Prostate gland (tissue), 2 donors: ENCODE measurements around the gene EYA4. TPM values are rescaled to one million over a fixed set of nuclear protein-coding genes. Genes with fewer than 3 reads are reported as not detected.

Experiments
- DNase-seq: peaks from one replicate; pipeline ENCODE4 v3.0.0-alpha.2; 2019; ENCODE audit warnings: low spot score
- H3K27ac ChIP-seq, 2 donors: fragments of 200-600 bp; sonication (generic); 2 replicates each; pipeline ENCODE4 v1.5.1; 2017 to 2019
- H3K27me3 ChIP-seq: fragments of 200-600 bp; sonication (generic); replicated peaks from 2 replicates; pipeline ENCODE4 v1.5.1; 2019; ENCODE audit not compliant: insufficient read depth
- H3K36me3 ChIP-seq, 2 donors: fragments of 200-600 bp; sonication (generic); 1 replicate in 1 of 2; 2 replicates in 1 of 2; pipeline versions ENCODE4 v1.5.1 to v1.8.1; 2017 to 2019
- H3K4me1 ChIP-seq: fragments of 200-600 bp; sonication (generic); replicated peaks from 2 replicates; pipeline ENCODE4 v1.5.1; 2019
- H3K4me3 ChIP-seq, 2 donors: fragments of 200-600 bp; sonication (generic); 2 replicates each; pipeline ENCODE4 v1.5.1; 2017 to 2019
- H3K9me3 ChIP-seq: fragments of 200-600 bp; sonication (generic); 2 replicates; pipeline ENCODE4 v1.5.1; 2017
- POLR2A ChIP-seq: fragments of 450-650 bp; IDR thresholded peaks from one replicate; pipeline ENCODE4 v1.6.1; 2016; ENCODE audit warnings: antibody characterized with exemption, mild to moderate bottlenecking
- POLR2AphosphoS5 ChIP-seq: sonication (generic); formaldehyde crosslinking; IDR thresholded peaks from one replicate; pipeline ENCODE4 v1.6.1; 2017; ENCODE audit warnings: antibody characterized with exemption
- WGBS: methylation state at CpG from one replicate; pipeline ENCODE4 v1.1.5; 2018; 5-methylcytosine and 5-hydroxymethylcytosine counted together
- intact Hi-C: fragments of 100-400 bp; cut with DNase I; formaldehyde crosslinking; loops from one replicate; pipeline ENCODE4 v1.14.2; 2022
- total RNA-seq, 2 donors: library from RNA; depleted of rRNA; stranded (reverse); fragments of >200 nt; gene quantifications; one replicate each; pipeline ENCODE4 v1.1.0, GENCODE V29; 2016
- TF ChIP-seq, protein P1 (sequence below), 4 experiments: fragments of 200-600 bp in 2 of 4; fragments of 450-650 bp in 2 of 4; sonication (generic) in 2 of 4; IDR thresholded peaks; 1 replicate in 3 of 4; 2 replicates in 1 of 4; pipeline ENCODE4 v1.5.1; 2016 to 2019; ENCODE audit warnings: antibody characterized with exemption in 4 of 4, mild to moderate bottlenecking in 2 of 4, moderate library complexity in 2 of 4

Gene EYA4
- total RNA-seq, 2 donors from 2014 or later: 4.1 to 7.3 TPM

- 15% methylated on average over 2 of the region's 2 CpGs for WGBS
- H3K36me3 ChIP-seq: no peaks in the 10 kb centered on the region
- DNase-seq: no peak
- no peak overlapping the region for H3K27ac ChIP-seq
- no peaks in the 10 kb centered on the region for H3K27me3 ChIP-seq
- no peaks in the 10 kb centered on the region for H3K9me3 ChIP-seq
- no peaks in the 10 kb centered on the region for H3K4me1 ChIP-seq
- TF ChIP-seq POLR2AphosphoS5 (no peak), POLR2A (no peak)
- TF ChIP-seq, protein P1, sequence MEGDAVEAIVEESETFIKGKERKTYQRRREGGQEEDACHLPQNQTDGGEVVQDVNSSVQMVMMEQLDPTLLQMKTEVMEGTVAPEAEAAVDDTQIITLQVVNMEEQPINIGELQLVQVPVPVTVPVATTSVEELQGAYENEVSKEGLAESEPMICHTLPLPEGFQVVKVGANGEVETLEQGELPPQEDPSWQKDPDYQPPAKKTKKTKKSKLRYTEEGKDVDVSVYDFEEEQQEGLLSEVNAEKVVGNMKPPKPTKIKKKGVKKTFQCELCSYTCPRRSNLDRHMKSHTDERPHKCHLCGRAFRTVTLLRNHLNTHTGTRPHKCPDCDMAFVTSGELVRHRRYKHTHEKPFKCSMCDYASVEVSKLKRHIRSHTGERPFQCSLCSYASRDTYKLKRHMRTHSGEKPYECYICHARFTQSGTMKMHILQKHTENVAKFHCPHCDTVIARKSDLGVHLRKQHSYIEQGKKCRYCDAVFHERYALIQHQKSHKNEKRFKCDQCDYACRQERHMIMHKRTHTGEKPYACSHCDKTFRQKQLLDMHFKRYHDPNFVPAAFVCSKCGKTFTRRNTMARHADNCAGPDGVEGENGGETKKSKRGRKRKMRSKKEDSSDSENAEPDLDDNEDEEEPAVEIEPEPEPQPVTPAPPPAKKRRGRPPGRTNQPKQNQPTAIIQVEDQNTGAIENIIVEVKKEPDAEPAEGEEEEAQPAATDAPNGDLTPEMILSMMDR (IDR thresholded peaks at IDR 0.05): no peak
- intact Hi-C loops: no loop called here
- H3K4me3 ChIP-seq: no peak overlapping the region
Measured at GRCh38 chr6:133399426-133399825, 158.3 kb downstream of the EYA4 start.

DNA sequence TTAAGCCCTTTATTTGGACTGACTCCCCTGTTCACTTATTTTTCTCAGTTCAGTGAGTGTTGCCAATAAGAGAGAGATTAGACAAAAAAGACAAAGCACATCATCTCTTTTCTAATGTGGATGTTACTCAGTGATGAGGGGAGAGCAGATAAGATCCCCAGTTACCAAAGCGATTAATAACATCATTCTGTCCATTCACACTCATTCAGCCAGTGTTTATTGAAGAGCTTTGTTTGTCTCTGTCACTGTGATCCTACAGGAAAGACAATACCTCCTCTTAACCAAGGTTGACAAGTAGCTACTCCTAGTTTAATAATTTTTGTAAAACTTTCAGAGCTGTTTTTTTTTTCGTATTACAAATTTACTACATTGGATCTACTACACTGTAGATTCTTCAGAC, 163.0 kb downstream of the EYA4 start:
- WGBS: 60% methylated on average over 2 of the region's 2 CpGs
- no peak for TF ChIP-seq POLR2A
- TF ChIP-seq POLR2AphosphoS5: no peak
- TF ChIP-seq, protein P1 (IDR thresholded peaks at IDR 0.05): no peak
- intact Hi-C loops: no loop called here
- Histone ChIP-seq H3K27ac (no peak overlapping the region), H3K4me3 (no peak overlapping the region), H3K27me3 (no peaks in the 10 kb centered on the region), H3K36me3 (no peaks in the 10 kb centered on the region), H3K4me1 (no peaks in the 10 kb centered on the region), H3K9me3 (no peaks in the 10 kb centered on the region)
- no peak for DNase-seq

DNA sequence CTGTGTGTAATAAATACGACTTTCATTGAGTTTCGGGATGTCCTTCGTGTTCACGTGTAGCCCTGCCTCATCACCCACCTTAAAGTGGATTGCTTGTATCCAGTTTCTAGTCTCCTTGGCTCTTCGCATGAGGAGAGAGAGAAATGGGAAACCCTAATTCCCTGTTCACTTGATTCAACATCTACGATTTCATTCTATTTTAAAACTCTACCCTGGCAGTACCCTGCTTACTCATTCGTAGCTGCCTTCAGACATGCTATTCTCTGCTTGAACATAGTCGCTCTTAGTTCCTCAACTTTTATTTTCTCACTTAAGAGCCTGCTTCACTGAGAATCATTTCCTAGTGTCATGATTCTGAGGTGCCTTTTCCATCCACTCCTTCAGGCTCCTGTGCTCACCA, 163.6 kb downstream of the EYA4 start:
- Histone ChIP-seq H3K36me3 (no peaks in the 10 kb centered on the region), H3K4me1 (no peaks in the 10 kb centered on the region), H3K9me3 (no peaks in the 10 kb centered on the region), H3K4me3 (no peak overlapping the region), H3K27ac (no peak overlapping the region), H3K27me3 (no peaks in the 10 kb centered on the region)
- DNase-seq: no peak
- intact Hi-C loops: no loop called here
- TF ChIP-seq POLR2A: no peak
- no peak for TF ChIP-seq POLR2AphosphoS5
- TF ChIP-seq, protein P1 (IDR thresholded peaks at IDR 0.05): no peak
- 92% methylated on average over 8 of the region's 8 CpGs for WGBS

- TF ChIP-seq POLR2A: no peak
- TF ChIP-seq, protein P1 (IDR thresholded peaks at IDR 0.05): no peak
- TF ChIP-seq POLR2AphosphoS5: no peak
- Histone ChIP-seq H3K9me3 (no peaks in the 10 kb centered on the region), H3K27ac (no peak overlapping the region), H3K36me3 (no peaks in the 10 kb centered on the region), H3K4me1 (no peaks in the 10 kb centered on the region), H3K4me3 (no peak overlapping the region), H3K27me3 (no peaks in the 10 kb centered on the region)
- no peak for DNase-seq
- intact Hi-C loops: no loop called here
- 69% methylated on average over 3 of the region's 3 CpGs for WGBS
Measured at GRCh38 chr6:133407320-133408100, 166.4 kb downstream of the EYA4 start.

DNA sequence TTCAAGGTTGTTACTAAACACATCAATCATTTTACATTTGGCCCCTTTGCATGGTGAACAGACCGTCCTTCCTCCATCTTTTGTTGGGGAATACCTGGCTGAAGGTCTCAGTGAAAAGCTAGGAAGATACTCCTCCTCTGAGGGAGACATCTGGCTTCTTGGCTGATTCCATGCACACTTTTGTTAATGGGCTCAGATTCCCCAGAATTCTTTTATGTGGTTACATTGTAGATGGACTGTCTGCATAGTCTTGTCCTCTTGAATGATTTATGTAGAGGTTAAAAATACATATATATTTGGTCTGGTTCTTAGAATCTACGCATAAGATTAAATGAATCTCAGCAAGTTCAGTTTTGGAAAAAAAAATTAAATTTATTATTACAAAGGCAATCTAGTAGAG, 167.0 kb downstream of the EYA4 start:
- Histone ChIP-seq H3K4me1 (no peaks in the 10 kb centered on the region), H3K36me3 (no peaks in the 10 kb centered on the region), H3K4me3 (no peak overlapping the region), H3K9me3 (no peaks in the 10 kb centered on the region), H3K27ac (no peak overlapping the region), H3K27me3 (no peaks in the 10 kb centered on the region)
- TF ChIP-seq POLR2A (no peak), POLR2AphosphoS5 (no peak)
- TF ChIP-seq, protein P1 (IDR thresholded peaks at IDR 0.05): no peak
- intact Hi-C loops: no loop called here
- 77% methylated on average over 2 of the region's 2 CpGs for WGBS
- DNase-seq: no peak
